ENCODE data around the gene GFOD2. TPM values are rescaled to one million over a fixed set of nuclear protein-coding genes. Genes with fewer than 3 reads are reported as not detected.

GFOD2 gene
- total and polyA plus RNA-seq, 2 donors (not counting 3 experiments of a cell fraction or from before 2014, with no cell fraction given): 38.1 to 47.5 TPM

DNA sequence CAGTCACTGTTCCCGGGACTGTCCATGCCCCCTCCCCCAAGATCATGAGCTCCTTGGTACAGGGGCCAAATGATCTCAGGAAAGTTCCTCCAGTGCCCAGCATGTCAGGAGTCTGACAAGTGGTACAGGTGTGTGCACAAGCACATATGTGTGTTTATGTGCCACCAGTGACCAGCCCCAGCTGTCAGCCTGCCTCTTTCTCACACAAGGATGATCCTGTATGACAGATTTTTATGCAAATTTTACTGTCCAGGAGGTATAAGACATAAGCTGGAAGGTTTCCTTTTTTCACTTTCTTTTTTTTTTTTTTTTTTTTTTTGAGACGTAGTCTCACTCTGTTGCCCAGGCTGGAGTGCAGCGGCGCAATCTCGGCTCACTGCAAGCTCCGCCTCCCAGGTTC, 31.4 kb upstream of the GFOD2 start:
- no peaks in the 10 kb centered on the region for H4K20me1 ChIP-seq (replicated peaks; ENCODE audit: control insufficient read depth, extremely low read depth, insufficient read depth, low read length)
- ChIA-PET POLR2A (no interaction called here), CTCF (interaction anchor here (1.0 to 3.3 kb wide), 2 partner anchors 10 to 11 kb away, joined by 3 to 17 read pairs; no protein-coding TSS in a partner anchor)
- H2AFZ ChIP-seq (ENCODE audit: low read depth, low read length): no peak overlapping the region
- no peaks in the 10 kb centered on the region for H3K9me3 ChIP-seq (replicated peaks; ENCODE audit: control insufficient read depth, insufficient read depth, low read length)
- H3K36me3 ChIP-seq (ENCODE audit: control insufficient read depth in 2 of 2, extremely low read depth in 1 of 2, insufficient read depth in 2 of 2, low read length in 2 of 2): no peaks in the 10 kb centered on the region
- H3K9ac ChIP-seq (replicated peaks; ENCODE audit: extremely low read depth, insufficient read depth, low read length): no peak overlapping the region
- H3K4me1 ChIP-seq (ENCODE audit: control insufficient read depth, extremely low read depth, insufficient read depth, low read length): no peaks in the 10 kb centered on the region
- no TSS peak for BruUV-seq (replicated peaks)
- no peaks in the 10 kb centered on the region for H3K27me3 ChIP-seq (ENCODE audit: control insufficient read depth in 2 of 2, insufficient read depth in 2 of 2, low read length in 2 of 2)
- no peak overlapping the region for H3K4me3 ChIP-seq (replicated peaks in 1 of 3; ENCODE audit: insufficient read depth in 1 of 3, low read depth in 1 of 3, low read length in 3 of 3)
- DNase-seq (ENCODE audit: low read depth, low spot score): no peak
- no peaks in the 10 kb centered on the region for H3K9me1 ChIP-seq (replicated peaks; ENCODE audit: control insufficient read depth, extremely low read depth, insufficient read depth, low read length)
- no peak overlapping the region for H3K27ac ChIP-seq (ENCODE audit: insufficient read depth, low read depth, low read length)
- intact Hi-C loops (cut with micrococcal nuclease): no loop called here
- FAIRE-seq: no peak
- H3K4me2 ChIP-seq (ENCODE audit: insufficient read depth, low read length): no peak overlapping the region
- TF ChIP-seq POLR2AphosphoS5 (IDR thresholded peaks at IDR 0.05; ENCODE audit: insufficient read depth, low read depth, low read length) (no peak), MAX (IDR thresholded peaks at IDR 0.05; ENCODE audit: insufficient read depth, insufficient read length) (no peak)
- dilution Hi-C loops (cut with MboI; ENCODE audit: extremely low pct_ligation_motif_present, low sequenced_read_pairs): no loop called here
- H3K79me2 ChIP-seq (ENCODE audit: control insufficient read depth, insufficient read depth, low read length): no peaks in the 10 kb centered on the region

GRCh38 chr16:67749436-67750078, 30.4 kb upstream of the GFOD2 start:
- Histone ChIP-seq H3K9me3 (replicated peaks; ENCODE audit: control insufficient read depth, insufficient read depth, low read length) (no peaks in the 10 kb centered on the region), H3K9ac (replicated peaks; ENCODE audit: extremely low read depth, insufficient read depth, low read length) (no peak overlapping the region), H4K20me1 (replicated peaks; ENCODE audit: control insufficient read depth, extremely low read depth, insufficient read depth, low read length) (no peaks in the 10 kb centered on the region), H3K79me2 (ENCODE audit: control insufficient read depth, insufficient read depth, low read length) (no peaks in the 10 kb centered on the region), H3K36me3 (ENCODE audit: control insufficient read depth in 2 of 2, extremely low read depth in 1 of 2, insufficient read depth in 2 of 2, low read length in 2 of 2) (no peaks in the 10 kb centered on the region), H3K4me2 (ENCODE audit: insufficient read depth, low read length) (no peak overlapping the region), H3K9me1 (replicated peaks; ENCODE audit: control insufficient read depth, extremely low read depth, insufficient read depth, low read length) (no peaks in the 10 kb centered on the region), H3K4me1 (ENCODE audit: control insufficient read depth, extremely low read depth, insufficient read depth, low read length) (no peaks in the 10 kb centered on the region), H3K27ac (ENCODE audit: insufficient read depth, low read depth, low read length) (no peak overlapping the region), H2AFZ (ENCODE audit: low read depth, low read length) (no peak overlapping the region), H3K27me3 (ENCODE audit: control insufficient read depth in 2 of 2, insufficient read depth in 2 of 2, low read length in 2 of 2) (no peaks in the 10 kb centered on the region), H3K4me3 (replicated peaks in 1 of 3; ENCODE audit: insufficient read depth in 1 of 3, low read depth in 1 of 3, low read length in 3 of 3) (no peak overlapping the region)
- no peak for TF ChIP-seq MAX (IDR thresholded peaks at IDR 0.05; ENCODE audit: insufficient read depth, insufficient read length)
- no peak for TF ChIP-seq GATA2 (IDR thresholded peaks at IDR 0.05; ENCODE audit: insufficient read depth, insufficient read length, low read depth, low read length)
- TF ChIP-seq EZH2 (IDR thresholded peaks at IDR 0.05; ENCODE audit: borderline replicate concordance, low read depth, low read length, severe bottlenecking): no peak
- TF ChIP-seq, protein P1, sequence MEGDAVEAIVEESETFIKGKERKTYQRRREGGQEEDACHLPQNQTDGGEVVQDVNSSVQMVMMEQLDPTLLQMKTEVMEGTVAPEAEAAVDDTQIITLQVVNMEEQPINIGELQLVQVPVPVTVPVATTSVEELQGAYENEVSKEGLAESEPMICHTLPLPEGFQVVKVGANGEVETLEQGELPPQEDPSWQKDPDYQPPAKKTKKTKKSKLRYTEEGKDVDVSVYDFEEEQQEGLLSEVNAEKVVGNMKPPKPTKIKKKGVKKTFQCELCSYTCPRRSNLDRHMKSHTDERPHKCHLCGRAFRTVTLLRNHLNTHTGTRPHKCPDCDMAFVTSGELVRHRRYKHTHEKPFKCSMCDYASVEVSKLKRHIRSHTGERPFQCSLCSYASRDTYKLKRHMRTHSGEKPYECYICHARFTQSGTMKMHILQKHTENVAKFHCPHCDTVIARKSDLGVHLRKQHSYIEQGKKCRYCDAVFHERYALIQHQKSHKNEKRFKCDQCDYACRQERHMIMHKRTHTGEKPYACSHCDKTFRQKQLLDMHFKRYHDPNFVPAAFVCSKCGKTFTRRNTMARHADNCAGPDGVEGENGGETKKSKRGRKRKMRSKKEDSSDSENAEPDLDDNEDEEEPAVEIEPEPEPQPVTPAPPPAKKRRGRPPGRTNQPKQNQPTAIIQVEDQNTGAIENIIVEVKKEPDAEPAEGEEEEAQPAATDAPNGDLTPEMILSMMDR (IDR thresholded peaks at IDR 0.05; ENCODE audit: extremely low read depth in 1 of 2, insufficient read depth in 1 of 2, low read depth in 1 of 2, low read length in 2 of 2): no peak
- TF ChIP-seq FOS (IDR thresholded peaks at IDR 0.05; ENCODE audit: borderline replicate concordance, insufficient read depth, low read length): no peak
- TF ChIP-seq POLR2AphosphoS5 (IDR thresholded peaks at IDR 0.05; ENCODE audit: insufficient read depth, low read depth, low read length): no peak
- TF ChIP-seq POLR2A (IDR thresholded peaks at IDR 0.05; ENCODE audit: low read depth, low read length): no peak
- TF ChIP-seq JUN (IDR thresholded peaks at IDR 0.05; ENCODE audit: borderline replicate concordance, insufficient read depth, insufficient read length, low read depth): no peak
- no peak for TF ChIP-seq MYC (IDR thresholded peaks at IDR 0.05; ENCODE audit: low read depth, low read length)
- POLR2A ChIA-PET: no interaction called here
- FAIRE-seq (no peak), DNase-seq (ENCODE audit: low read depth, low spot score) (no peak)
- no TSS peak for BruUV-seq (replicated peaks)
- CTCF ChIA-PET: interaction anchor here (3.3 kb wide), 1 partner anchor 11 kb away, joined by 17 read pairs; no protein-coding TSS in a partner anchor
- intact Hi-C loops (cut with micrococcal nuclease): no loop called here
- dilution Hi-C loops (cut with MboI; ENCODE audit: extremely low pct_ligation_motif_present, low sequenced_read_pairs): no loop called here
